ENCODE results near the gene MAP7. TPM values are rescaled to one million over a fixed set of nuclear protein-coding genes. Genes with fewer than 3 reads are reported as not detected.
"Not testable (repeated sequence)": the region's sequence is repeated elsewhere in the genome, so short reads cannot be mapped to it uniquely, and the experiment has no call there.

Gene MAP7
- total RNA-seq, 1 donor from 2014 or later = 1.3 TPM

- Mint-ChIP-seq H3K4me3 (ENCODE audit: unreplicated experiment) (no peak overlapping the region), H3K27ac (ENCODE audit: unreplicated experiment) (no peak overlapping the region), H3K27me3 (ENCODE audit: unreplicated experiment) (no peaks in the 10 kb centered on the region), H3K4me1 (ENCODE audit: unreplicated experiment) (no peaks in the 10 kb centered on the region), H3K9me3 (ENCODE audit: unreplicated experiment) (no peaks in the 10 kb centered on the region), H3K36me3 (ENCODE audit: low read depth, unreplicated experiment) (no peaks in the 10 kb centered on the region)
- no peak for DNase-seq (ENCODE audit: low spot score)
- TF ChIP-seq CTCF (IDR thresholded peaks at IDR 0.05; ENCODE audit: unreplicated experiment) = no peak
Measured at GRCh38 chr6:136437246-136437645, 113.0 kb downstream of the MAP7 start.

GRCh38 chr6:136435101-136435500, 115.1 kb downstream of the MAP7 start:
- Mint-ChIP-seq H3K4me1 (ENCODE audit: unreplicated experiment) (no peaks in the 10 kb centered on the region), H3K36me3 (ENCODE audit: low read depth, unreplicated experiment) (no peaks in the 10 kb centered on the region), H3K27me3 (ENCODE audit: unreplicated experiment) (no peaks in the 10 kb centered on the region), H3K27ac (ENCODE audit: unreplicated experiment) (no peak overlapping the region), H3K4me3 (ENCODE audit: unreplicated experiment) (no peak overlapping the region), H3K9me3 (ENCODE audit: unreplicated experiment) (no peaks in the 10 kb centered on the region)
- no peak for DNase-seq (ENCODE audit: low spot score)
- no peak for TF ChIP-seq CTCF (IDR thresholded peaks at IDR 0.05; ENCODE audit: unreplicated experiment)

GRCh38 chr6:136431306-136431705, 118.9 kb downstream of the MAP7 start:
- not testable (repeated sequence) for H3K27me3 Mint-ChIP-seq (ENCODE audit: unreplicated experiment); H3K36me3 Mint-ChIP-seq (ENCODE audit: low read depth, unreplicated experiment); H3K27ac Mint-ChIP-seq (ENCODE audit: unreplicated experiment); H3K4me1 Mint-ChIP-seq (ENCODE audit: unreplicated experiment); H3K4me3 Mint-ChIP-seq (ENCODE audit: unreplicated experiment); DNase-seq (ENCODE audit: low spot score); H3K9me3 Mint-ChIP-seq (ENCODE audit: unreplicated experiment)

- H3K4me1 Mint-ChIP-seq (ENCODE audit: unreplicated experiment) = peaks cover 3% of the 10 kb centered on the region
- no peak for DNase-seq (ENCODE audit: low spot score)
- H3K9me3 Mint-ChIP-seq (ENCODE audit: unreplicated experiment) = no peaks in the 10 kb centered on the region
- TF ChIP-seq CTCF (IDR thresholded peaks at IDR 0.05; ENCODE audit: unreplicated experiment) = no peak
- H3K27me3 Mint-ChIP-seq (ENCODE audit: unreplicated experiment) = peaks cover 1% of the 10 kb centered on the region
- H3K4me3 Mint-ChIP-seq (ENCODE audit: unreplicated experiment) = no peak overlapping the region
- no peaks in the 10 kb centered on the region for H3K36me3 Mint-ChIP-seq (ENCODE audit: low read depth, unreplicated experiment)
- H3K27ac Mint-ChIP-seq (ENCODE audit: unreplicated experiment) = no peak overlapping the region
Measured at GRCh38 chr6:136429264-136430065, 120.8 kb downstream of the MAP7 start.

- no peak overlapping the region for H3K4me3 Mint-ChIP-seq (ENCODE audit: unreplicated experiment)
- no peaks in the 10 kb centered on the region for H3K9me3 Mint-ChIP-seq (ENCODE audit: unreplicated experiment)
- no peak overlapping the region for H3K27ac Mint-ChIP-seq (ENCODE audit: unreplicated experiment)
- H3K36me3 Mint-ChIP-seq (ENCODE audit: low read depth, unreplicated experiment) = no peaks in the 10 kb centered on the region
- peaks cover 3% of the 10 kb centered on the region for H3K4me1 Mint-ChIP-seq (ENCODE audit: unreplicated experiment)
- no peak for TF ChIP-seq CTCF (IDR thresholded peaks at IDR 0.05; ENCODE audit: unreplicated experiment)
- peaks cover 1% of the 10 kb centered on the region for H3K27me3 Mint-ChIP-seq (ENCODE audit: unreplicated experiment)
- DNase-seq (ENCODE audit: low spot score) = no peak
Measured at GRCh38 chr6:136427378-136427717, 122.9 kb downstream of the MAP7 start.

Measured in endothelial cell (in vitro differentiated cells).